ENCODE results near the gene MAPK1. TPM values are rescaled to one million over a fixed set of nuclear protein-coding genes. Genes with fewer than 3 reads are reported as not detected.

MAPK1 gene
- total and polyA plus RNA-seq, 11 donors: 8.0 to 140 (median 105) TPM

GRCh38 chr22:21711851-21712250, 155.6 kb downstream of the MAPK1 start:
- H3K4me1 ChIP-seq: peaks cover 0 to 32% (median 14%) of the 10 kb centered on the region in 12 donors
- DNase-seq: no peak
- WGBS, 4 donors: 88 to 93% (median 92%) methylated on average over 4 of the region's 4 CpGs

GRCh38 chr22:21710156-21710555, 157.3 kb downstream of the MAPK1 start:
- Histone ChIP-seq H3K4me3 (no peak overlapping the region), H3K27me3 (no peaks in the 10 kb centered on the region), H3K27ac (no peak overlapping the region), H3K4me1 (peaks cover 0 to 32% (median 14%) of the 10 kb centered on the region in 12 donors), H3K9me3 (no peaks in the 10 kb centered on the region), H3K36me3 (peaks cover 0 to 7% (median 0%) of the 10 kb centered on the region in 9 donors)
- intact Hi-C loops (cut with DNase I): loop anchor here in 4 of 10 donors (5.0 to 10.0 kb wide), 3 partner anchors 85 to 242 kb away; partner anchors contain the start of gene PPM1F (in 3 of the 4)
- 88 to 91% (median 90%) methylated on average over 7 of the region's 7 CpGs for WGBS, 4 donors
- no peak for TF ChIP-seq CTCF (IDR thresholded peaks at IDR 0.05)
- no peak for TF ChIP-seq POLR2A (IDR thresholded peaks at IDR 0.05)
- ATAC-seq (no peak), DNase-seq (no peak)

More at GRCh38 chr22:21711851-21712250, 155.6 kb downstream of the MAPK1 start:
- TF ChIP-seq CTCF (IDR thresholded peaks at IDR 0.05): no peak
- TF ChIP-seq POLR2A (IDR thresholded peaks at IDR 0.05): no peak
- Histone ChIP-seq H3K27ac (no peak overlapping the region), H3K9me3 (no peaks in the 10 kb centered on the region), H3K4me3 (no peak overlapping the region), H3K36me3 (peaks cover 0 to 7% (median 0%) of the 10 kb centered on the region in 9 donors), H3K27me3 (no peaks in the 10 kb centered on the region)
- intact Hi-C loops (cut with DNase I): loop anchor here in 8 of 10 donors (2.0 to 10.0 kb wide), 5 partner anchors 83 to 241 kb away; partner anchors contain the start of gene PPM1F (in 6 of the 8)
- ATAC-seq: no peak

GRCh38 chr22:21709688-21710087, 157.8 kb downstream of the MAPK1 start:
- Histone ChIP-seq H3K27ac (no peak overlapping the region), H3K36me3 (peaks cover 0 to 7% (median 0%) of the 10 kb centered on the region in 9 donors), H3K4me3 (no peak overlapping the region), H3K4me1 (peaks cover 0 to 32% (median 14%) of the 10 kb centered on the region in 12 donors), H3K9me3 (no peaks in the 10 kb centered on the region), H3K27me3 (no peaks in the 10 kb centered on the region)
- ATAC-seq (no peak), DNase-seq (no peak)
- WGBS, 4 donors: 84 to 93% (median 88%) methylated on average over 8 of the region's 8 CpGs
- TF ChIP-seq CTCF (IDR thresholded peaks at IDR 0.05): no peak
- no peak for TF ChIP-seq POLR2A (IDR thresholded peaks at IDR 0.05)
- intact Hi-C loops (cut with DNase I): loop anchor here in 4 of 10 donors (5.0 to 10.0 kb wide), 3 partner anchors 85 to 243 kb away; partner anchors contain the start of gene PPM1F (in 3 of the 4)

GRCh38 chr22:21708960-21709359, 158.5 kb downstream of the MAPK1 start:
- 93 to 98% (median 97%) methylated on average over 5 to 6 of the region's 6 CpGs for WGBS, 4 donors
- Histone ChIP-seq H3K4me1 (peaks cover 0 to 26% (median 14%) of the 10 kb centered on the region in 12 donors), H3K9me3 (no peaks in the 10 kb centered on the region), H3K36me3 (peaks cover 0 to 7% (median 0%) of the 10 kb centered on the region in 9 donors), H3K27me3 (no peaks in the 10 kb centered on the region), H3K27ac (no peak overlapping the region), H3K4me3 (no peak overlapping the region)
- intact Hi-C loops (cut with DNase I): no loop called here
- ATAC-seq (no peak), DNase-seq (no peak)
- TF ChIP-seq POLR2A (IDR thresholded peaks at IDR 0.05): no peak
- TF ChIP-seq CTCF (IDR thresholded peaks at IDR 0.05): no peak

All from heart left ventricle (tissue), 16 donors.